ENCODE measurements around the gene LSM14B.
"Not testable (repeated sequence)": the region's sequence is repeated elsewhere in the genome, so short reads cannot be mapped to it uniquely, and the experiment has no call there.

Gene LSM14B

DNA sequence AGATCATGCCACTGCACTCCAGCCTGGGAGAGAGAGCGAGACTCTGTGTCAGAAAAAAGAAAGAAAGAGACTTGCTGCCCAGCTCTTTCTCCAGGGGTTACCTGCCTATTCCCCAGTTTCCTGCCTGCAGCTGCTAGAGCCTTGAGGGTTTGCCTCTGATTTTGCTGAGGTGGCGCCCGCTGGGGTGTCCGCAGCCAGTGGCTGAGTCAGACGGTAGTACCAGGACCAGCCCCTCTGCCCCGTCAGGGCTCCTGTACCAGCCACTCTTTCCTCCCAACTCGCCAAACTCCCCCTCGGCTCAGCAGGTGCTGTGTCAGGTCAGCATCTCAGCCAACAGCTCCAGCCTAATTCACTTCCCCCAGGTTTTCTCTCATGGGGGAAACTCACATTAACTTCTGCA lies 7.4 kb upstream of the LSM14B start:
- DNase-seq (ENCODE audit: low read depth): no peak

GRCh38 chr20:62115800-62116407 lies 6.4 kb upstream of the LSM14B start:
- not testable (repeated sequence) for DNase-seq (ENCODE audit: low read depth)

DNA sequence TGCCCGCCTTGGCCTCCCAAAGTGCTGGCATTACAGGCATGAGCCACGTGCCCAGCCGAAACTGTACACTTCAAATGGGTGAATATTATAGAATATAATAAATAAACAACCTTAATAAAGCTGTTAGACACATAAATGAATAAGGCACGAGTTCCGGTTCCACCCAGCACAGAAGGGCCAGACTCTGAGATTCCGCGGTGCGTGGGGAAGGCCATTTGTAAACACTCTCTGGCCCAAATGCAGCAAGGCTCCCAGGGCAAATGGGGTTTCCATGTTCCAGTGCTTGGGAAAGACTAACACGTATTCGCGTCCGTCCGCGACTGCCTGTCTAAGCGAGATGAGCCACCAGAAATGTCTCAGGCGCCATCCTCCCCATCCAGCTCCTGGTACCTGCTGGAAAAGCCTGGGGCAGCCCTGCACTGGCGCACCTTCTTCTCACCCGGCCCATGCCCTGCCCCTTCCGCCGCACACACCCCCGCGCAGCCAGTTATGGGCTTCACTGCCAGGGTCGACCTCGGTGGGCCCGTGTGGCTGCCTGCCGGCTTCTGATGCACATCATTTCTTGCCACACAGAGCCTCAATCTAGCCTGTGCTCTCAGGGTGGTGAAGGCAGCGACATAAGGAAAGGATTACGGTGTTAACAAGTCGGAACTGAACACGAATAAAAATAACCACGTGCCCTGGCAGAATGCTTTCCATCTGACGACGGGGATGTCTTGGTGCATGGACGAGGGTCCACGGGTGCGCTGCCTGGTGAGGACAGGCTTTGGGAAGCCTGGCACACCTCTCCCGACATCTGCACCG lies 5.5 kb upstream of the LSM14B start:
- DNase-seq (ENCODE audit: low read depth): no peak

DNA sequence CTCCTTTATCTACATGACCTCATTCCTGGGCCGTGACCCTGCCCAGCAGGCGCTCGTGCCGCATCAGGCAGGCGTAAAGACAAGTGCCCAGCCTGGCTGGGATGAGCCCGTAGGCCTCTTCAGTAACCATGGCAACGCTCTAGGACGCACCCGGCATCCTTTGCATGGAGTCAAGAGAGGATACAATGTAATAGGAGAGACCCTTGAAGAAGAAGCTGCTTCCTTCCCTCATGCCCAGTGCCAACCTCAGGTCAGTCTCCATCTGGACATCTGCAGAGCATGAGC lies 5.0 kb upstream of the LSM14B start:
- no peak for DNase-seq (ENCODE audit: low read depth)

- DNase-seq (ENCODE audit: low read depth): no peak
These were observed 4.6 kb upstream of the LSM14B start for GRCh38 chr20:62117658-62118057.

- no peak for DNase-seq (ENCODE audit: low read depth)
These were observed 3.9 kb upstream of the LSM14B start for GRCh38 chr20:62118113-62119043.

GRCh38 chr20:62119115-62119514 lies 3.2 kb upstream of the LSM14B start:
- DNase-seq (ENCODE audit: low read depth): no peak

DNA sequence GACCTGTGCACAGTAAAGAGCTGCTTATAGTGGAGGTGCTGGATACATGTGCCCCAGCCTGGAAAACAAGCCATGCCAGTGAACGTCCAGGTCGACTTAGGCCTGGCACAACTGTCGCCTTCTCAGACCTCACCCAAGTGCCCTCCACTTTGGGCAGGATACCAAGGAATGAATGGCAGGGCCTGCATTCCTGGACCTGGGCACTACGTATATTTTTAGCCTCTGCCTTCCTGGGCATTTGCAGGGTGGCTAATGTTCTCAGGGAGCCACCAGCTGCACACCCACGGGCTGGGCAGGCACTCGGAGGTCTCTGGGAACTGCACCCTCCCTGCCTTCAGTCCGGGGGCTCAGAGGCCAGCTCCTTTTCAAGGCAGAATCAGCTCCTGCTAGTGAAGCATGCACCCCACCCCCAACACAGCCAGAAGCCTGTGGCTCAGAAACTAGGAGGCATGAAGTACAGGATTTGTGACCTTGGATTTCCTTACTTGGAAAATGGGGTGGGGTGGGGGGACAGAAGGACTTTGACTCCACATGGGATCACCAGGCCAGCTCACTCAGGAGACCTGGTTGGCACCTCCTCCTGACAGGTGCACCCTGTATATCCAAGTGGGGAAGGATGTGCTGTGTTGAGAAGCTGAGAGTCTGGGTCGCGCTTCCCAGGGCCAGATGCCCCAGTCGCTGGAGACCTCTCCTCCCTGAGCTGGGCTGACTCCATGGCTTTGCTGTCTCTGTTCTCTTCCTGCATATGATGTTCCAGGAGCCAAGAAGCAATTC lies 2.5 kb upstream of the LSM14B start:
- DNase-seq (ENCODE audit: low read depth): no peak

- DNase-seq (ENCODE audit: low read depth): no peak
These were observed 1.9 kb upstream of the LSM14B start for GRCh38 chr20:62120365-62120762.

DNA sequence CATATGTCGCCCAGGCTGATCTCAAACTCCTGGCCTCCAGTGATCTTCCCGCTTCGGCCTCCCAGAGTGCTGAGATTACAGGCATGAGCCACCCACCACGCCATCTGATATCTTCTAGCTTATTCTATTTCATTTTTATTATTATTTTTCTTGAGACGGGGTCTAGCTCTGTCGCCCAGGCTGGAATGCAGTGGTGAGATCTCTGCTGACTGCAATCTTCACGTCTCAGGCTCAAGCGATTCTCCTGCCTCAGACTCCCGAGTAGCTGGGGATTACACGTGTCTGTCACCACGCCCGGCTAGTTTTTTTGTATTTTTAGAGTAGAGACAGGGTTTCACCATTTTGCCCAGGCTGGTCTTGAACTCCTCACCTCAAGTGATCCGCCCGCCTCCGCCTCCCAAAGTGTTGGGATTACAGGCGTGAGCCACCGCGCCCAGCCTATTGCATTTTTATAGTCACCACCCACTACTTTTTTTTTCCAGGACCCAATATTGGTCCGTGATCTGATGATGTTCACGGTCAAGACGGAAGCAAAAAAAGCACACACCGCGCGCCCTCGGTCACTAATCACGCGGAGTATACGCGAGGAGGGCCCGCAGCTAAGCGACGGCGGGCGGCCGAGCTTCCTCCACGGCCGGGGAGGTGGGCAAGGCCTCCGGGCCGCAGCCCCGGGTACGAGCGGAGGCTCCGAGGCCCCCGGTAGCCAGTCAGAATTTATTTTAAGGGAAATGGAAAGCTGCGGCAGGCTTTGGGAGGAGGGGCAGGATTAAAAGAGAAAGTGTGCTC lies 1.1 kb upstream of the LSM14B start:
- no peak for DNase-seq (ENCODE audit: low read depth)

DNA sequence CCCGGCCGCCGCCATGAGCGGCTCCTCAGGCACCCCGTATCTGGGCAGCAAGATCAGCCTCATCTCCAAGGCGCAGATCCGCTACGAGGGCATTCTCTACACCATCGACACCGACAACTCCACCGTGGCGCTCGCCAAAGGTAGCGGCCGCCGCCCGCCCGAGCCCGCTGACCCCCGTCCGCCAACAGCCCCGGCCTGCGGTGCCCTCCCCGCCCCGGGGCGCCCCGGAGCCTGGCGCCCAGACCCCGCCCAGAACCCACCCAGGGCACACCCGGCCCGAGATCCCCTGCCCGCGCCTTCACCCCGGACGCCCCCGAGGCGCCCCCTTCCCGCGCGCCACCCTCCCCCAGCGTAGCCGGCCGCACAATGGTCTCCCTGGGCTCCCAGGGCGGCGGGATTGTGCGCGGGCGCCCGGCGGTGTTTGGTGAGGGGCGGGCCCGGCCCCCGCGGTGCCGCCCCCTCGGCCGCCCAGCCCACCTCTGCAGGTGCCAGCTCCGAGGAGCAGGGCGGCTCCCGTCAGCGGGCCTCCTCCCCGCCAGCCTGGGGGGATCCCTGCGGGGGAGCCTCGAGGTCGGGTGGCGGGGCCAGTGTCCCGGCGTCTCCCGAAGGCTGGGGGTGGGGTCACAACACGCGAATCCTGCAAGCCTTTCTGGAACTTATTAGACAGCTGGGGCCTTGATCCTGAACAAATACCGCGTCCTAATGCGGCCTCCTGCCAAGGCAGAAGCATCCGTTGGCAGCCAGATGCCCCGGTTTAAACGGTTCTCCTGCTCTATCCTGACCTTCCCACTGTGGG lies 577 bp downstream of the LSM14B start:
- no peak for DNase-seq (ENCODE audit: low read depth)

DNA sequence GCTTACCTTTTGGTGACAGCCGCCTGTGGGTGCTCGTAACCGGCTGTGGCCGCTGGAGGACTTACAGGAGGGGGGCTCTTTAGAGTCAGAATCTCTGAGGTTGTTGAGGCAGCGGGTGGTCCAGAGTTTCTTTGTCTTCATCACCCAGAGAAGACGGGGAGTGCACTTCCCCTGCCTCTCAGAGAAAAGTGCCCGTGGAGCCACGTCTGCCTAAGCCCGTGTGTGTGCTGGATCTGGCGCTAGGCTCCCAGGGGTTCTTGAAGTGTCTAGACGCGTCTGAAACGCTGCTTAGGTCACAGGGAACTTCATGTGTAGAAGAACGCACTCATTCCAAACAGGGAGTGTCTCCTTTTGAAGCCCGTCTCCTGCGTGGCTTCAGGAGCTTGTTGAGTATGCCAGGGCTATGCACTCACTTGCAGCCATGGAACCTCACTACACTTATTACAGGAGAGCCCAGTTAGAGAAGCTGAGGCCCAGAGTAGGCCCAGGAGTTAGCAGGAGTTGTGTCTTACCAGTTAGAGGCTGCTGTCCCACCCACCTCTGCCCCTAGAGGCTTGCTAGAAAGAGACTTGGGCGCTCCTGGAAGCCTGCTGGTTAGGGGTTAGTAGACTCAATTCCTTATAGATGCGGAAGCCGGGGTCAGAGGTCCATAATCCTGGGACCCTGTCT lies 1.3 kb downstream of the LSM14B start:
- DNase-seq (ENCODE audit: low read depth): no peak

GRCh38 chr20:62126141-62126540 lies 3.9 kb downstream of the LSM14B start:
- DNase-seq (ENCODE audit: low read depth): no peak

GRCh38 chr20:62127799-62128198 lies 5.5 kb downstream of the LSM14B start:
- no peak for DNase-seq (ENCODE audit: low read depth)

DNA sequence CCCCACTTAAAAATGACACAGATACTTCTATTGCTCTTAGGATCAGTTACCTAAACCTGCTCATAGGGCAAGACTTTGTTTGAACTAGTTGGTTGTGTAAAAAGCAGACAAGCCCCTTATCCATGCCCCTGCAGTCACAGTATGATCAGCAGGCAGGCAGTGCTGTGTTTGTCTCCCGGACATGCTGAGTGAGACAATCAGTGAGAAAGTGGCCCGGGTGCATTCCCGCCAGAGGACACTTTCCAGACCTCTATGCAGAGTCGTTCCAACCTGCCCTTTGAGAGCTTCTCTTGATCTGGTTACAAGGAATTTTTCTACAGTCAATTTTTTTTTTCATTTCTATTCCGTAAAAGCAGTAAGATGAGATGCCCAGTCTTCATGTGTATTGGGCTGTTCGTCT lies 6.2 kb downstream of the LSM14B start:
- no peak for DNase-seq (ENCODE audit: low read depth)

- DNase-seq (ENCODE audit: low read depth): no peak
These were observed 7.7 kb downstream of the LSM14B start for GRCh38 chr20:62129731-62130531.

GRCh38 chr20:62131560-62132320 lies 9.5 kb downstream of the LSM14B start:
- no peak for DNase-seq (ENCODE audit: low read depth)

DNA sequence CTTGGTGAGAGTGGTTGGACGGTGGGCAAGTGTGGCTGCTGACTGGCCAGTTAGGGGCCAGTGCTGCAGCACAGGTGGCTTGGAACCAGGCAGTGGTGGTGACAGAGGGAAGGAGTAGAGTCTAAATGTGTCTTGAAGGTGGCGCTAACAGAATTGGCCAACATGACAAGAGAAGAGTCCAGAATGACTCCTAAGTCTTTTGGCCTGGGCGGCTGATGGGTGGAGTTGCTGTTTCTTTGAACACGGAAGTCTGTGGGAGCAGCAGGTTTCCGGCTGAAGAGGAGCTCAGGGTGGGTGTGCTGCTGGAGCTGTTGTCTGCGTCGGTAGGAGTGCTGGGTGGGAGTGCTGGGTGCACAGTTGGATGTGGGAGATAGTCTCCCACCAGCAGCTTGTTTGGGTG lies 10.1 kb downstream of the LSM14B start:
- DNase-seq (ENCODE audit: low read depth): no peak

Data from GM04503 (cell line).